Putamen (tissue), 1 donor: ENCODE results near the gene GRK6.
A peak's percentile ranks its signal among the peaks of the same experiment; 100 is the strongest.

ENCODE experiments used
- DNase-seq: peaks from one replicate; pipeline ENCODE4 v3.0.0-alpha.2; 2016; ENCODE audit warnings: low spot score

Gene GRK6

DNA sequence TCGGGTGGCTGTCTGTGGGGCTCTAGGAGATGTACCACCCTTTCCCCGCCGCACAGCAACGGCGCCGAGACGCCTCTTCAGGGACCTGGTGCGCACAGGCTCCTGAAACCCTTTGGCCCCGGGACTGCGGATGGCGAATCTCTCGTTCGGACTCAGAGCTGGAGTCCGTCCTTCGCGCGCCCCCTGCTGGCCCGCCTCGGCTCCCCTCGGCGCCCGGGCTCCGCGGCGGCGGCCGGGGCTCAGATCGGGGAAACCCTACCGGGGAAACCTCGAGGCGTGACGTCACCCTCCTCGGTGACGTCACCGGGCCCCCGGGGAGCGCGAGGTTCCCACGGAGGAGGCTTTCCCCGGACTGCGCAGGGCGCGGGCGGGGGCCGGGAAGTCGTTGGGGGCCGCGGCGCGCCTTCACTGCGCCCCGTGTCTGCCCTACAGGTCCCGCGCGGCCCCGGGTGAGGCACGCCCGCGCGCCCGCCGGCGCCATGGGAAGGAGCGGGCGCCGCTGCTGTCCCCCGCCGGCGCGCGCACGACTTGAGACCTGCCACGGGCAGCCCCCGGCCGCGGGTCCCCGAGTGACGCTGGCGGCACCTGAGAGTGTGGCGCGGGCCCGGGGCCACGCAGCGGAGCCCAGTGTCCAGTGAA lies 28.0 kb downstream of the GRK6 start:
- DNase-seq = peak; percentile 84

DNA sequence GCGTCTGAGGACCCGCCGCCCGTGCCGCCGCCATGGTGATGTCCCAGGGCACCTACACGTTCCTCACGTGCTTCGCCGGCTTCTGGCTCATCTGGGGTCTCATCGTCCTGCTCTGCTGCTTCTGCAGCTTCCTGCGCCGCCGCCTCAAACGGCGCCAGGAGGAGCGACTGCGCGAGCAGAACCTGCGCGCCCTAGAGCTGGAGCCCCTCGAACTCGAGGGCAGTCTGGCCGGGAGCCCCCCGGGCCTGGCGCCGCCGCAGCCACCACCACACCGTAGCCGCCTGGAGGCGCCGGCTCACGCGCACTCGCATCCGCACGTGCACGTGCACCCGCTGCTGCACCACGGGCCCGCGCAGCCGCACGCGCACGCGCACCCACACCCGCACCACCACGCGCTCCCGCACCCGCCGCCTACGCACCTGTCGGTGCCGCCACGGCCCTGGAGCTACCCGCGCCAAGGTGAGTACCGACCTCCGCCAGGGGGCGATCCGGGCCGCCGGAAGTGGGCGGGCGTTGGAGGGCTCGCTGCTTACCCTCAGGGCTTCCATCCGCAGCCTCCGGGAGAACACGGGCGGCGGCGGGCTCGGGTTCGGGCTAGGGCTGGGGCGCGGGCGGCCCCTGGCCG lies 28.7 kb downstream of the GRK6 start:
- DNase-seq = peak; percentile 53

DNA sequence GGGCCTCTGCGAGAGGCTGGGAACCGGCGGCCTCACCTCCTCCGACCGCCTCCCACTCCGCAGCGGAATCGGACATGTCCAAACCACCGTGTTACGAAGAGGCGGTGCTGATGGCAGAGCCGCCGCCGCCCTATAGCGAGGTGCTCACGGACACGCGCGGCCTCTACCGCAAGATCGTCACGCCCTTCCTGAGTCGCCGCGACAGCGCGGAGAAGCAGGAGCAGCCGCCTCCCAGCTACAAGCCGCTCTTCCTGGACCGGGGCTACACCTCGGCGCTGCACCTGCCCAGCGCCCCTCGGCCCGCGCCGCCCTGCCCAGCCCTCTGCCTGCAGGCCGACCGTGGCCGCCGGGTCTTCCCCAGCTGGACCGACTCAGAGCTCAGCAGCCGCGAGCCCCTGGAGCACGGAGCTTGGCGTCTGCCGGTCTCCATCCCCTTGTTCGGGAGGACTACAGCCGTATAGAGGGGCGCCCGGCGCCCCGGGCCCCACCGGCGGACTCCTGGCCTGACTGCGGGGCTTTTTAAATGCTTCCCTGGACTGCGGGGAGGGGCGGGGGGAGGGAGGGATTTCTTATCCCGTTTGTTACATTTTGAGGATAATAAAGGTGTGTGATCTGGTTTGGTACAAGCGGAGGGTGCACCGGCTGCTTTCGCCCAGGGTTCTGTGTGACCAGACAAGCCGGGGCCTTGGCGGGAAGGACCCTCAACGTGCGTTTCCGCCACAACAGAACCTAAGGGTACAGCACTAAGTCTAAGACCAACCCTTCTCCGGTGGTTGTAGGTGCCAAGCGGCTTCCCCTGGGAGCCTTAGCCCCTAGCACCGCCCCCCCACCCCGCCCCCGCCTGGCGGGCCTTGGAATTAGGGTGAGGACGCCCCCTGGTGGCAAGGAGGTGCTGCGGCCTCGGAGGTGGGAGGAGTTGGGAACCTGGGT lies 29.4 kb downstream of the GRK6 start:
- peak; percentile 84 for DNase-seq

DNA sequence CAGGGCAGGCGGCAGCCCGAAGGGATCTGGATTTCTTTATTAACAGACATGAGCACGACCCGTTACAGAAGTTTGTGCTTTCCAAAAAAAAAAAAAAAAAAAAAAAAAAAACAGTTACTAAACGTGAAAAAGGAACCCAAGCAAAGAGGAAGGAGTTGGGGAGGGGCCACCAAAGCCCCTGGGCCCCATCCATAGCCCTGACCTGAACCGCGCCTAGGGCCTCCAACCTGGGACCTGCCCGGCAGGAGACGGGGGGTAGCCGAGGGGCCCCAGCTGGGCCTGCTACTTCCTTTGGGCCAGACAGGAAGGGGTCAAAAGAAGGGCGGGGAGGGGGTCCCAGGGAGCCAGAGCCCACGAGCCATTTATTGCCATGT lies 30.1 kb downstream of the GRK6 start:
- DNase-seq = no peak

DNA sequence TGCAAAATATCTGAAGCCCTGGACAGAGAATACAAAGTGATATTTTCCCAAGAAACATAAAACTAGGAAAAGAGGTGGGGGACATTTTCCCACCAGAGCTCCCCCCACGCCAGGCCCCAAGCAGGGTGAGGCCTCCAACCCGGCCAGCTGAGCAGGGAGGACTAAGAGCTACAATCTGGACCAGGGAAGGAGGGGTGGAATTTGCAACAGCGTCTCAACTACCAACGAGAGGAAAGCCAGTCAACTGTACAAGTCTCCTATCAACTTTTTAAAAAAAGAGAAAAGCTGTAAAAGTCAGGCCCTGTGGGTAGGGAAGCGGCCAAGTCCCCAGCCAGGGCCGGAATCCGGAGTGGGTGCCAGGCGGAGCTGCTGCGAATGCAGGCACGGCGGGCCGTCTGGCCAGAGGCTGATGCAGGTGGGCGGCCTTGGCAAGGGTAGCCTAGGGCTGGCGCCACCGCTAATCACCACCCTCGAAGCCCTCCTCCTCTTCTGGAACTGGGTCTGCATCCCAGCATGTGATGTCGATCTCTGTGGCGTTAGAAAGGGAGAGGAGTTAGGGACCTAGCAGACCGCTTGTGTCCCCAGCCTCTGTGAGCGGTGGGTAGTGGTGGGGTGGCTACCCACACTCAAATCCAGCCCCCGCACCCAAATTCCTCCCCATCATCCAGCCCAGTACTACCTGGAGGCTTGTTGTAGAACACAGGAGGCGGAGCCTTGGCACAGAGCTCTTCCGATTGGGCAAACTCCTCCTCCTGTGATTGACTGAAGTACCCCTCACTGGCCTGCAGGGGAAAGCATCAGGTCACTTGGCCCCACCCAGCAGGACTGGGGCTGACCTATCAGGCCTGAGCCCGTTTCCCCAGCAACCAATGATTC lies 30.7 kb downstream of the GRK6 start:
- peak; percentile 87 for DNase-seq

DNA sequence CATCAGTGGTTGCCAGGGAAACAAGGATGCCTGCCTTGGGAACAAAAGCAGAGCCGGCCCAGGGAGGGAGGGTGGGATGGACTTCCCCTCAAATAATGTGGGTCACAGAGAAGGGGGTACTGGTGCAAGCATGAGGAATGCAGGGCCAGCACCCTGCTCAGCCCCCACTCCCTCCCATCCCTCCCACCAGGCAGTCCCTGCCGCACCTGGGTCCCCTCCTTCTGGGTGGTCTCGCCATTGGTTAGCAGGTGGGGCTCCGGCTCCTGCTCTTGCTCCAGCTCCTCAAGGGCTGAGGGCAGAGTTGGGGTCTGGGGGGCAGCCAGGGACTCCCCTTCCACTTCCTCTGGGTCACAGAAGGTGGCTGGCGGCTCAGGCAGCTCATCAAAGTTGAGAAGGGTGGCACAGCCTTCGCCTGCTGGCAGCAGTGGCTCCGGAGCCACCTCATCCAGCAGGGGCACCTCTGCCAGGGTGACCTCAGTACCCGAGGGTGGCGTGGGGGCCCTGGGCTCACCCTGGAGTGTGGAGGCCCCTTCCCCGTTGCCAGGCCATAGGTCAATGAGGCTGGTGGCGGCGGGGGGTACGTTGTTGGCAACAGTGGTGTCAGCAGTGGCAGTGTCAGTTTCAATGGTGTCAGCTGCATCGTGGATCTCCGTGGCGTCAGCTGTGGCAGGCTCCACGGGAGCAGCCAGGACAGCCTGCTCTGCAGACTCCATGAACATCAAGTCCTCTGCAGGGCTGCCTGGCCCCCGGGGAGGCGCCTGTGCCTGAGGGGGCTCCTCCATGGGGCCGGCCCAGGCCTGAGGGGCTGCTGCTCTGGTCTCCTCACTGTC lies 31.6 kb downstream of the GRK6 start:
- no peak for DNase-seq

DNA sequence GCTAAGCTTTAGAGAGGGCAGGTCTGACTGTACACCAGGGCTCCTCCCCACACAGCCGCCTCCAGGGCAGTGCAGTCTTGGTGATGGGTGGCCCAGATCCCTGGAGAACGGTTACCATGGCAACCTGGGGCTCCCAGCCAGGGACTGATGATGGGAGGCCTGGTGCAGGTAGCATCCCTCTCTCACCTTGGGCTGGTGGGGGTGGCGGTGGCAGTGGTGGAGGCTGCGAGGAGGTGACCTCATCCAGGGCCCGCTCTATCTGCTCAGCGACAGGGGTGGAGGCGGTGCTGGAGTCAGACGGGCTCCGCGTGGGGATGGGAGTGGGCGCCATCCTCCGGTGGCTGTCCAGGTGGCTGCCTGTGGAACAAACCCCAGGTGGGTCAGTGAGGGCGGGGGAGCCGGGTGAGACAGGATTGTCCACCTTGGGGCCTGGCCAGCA lies 32.5 kb downstream of the GRK6 start:
- peak; percentile 87 for DNase-seq

DNA sequence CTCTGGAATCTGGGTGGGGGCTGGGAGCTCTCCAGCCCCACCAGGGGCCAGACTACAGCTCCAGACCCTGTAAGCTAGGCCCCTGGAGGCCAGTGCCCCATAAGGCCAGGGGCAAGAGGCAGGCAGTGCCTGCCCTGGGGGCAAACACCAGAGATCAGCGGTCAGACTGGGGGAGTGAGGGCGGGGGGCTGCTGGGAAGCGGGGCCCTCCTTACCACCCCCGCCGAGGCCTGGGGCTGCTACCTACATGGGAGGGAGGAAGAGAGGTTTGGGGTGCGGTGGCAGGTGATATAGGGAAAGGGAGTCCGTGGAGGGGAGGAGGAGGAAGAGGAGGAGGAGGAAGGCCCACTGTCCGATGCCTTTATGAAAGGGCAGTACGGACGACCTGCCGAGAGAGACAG lies 32.9 kb downstream of the GRK6 start:
- DNase-seq = no peak

DNA sequence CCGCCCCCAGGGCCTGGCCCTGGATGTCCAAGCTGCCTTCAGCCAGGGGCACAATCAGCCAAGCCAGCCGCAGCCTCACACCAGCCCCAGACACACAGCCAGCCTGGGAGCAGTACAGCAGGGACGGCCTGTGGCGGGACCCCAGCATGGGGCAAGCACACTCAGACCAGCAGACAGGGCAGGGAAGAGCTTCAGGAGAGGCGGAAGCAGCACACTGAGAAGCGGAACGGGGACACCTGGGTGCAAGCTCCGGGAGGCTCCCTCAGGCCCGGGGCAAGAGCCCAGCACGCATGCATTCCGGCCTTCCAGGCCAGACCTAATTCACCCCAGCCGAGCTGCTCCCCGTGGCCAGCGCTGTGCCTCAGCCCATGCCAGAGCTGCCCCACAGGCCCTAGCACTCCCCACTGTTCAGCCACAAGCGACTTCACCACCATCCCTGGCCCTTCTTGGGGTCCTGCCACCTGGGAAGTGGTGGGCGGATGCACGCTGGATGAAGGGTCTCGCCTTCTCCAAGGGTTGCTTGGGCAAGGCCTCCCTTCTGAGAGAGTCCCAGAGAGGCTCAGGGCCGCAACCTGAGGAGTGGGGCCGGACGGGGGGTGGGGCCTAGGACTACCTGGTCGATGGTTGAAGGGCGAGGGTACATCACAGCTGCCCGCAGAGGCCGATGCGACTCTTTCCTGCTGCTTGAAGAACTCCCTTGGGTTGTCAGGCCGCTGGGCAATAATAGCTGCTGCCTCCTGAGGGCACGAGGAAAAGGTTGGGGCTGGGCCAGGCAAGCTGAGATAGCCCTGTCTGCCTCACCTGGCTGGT lies 33.5 kb downstream of the GRK6 start:
- no peak for DNase-seq

DNA sequence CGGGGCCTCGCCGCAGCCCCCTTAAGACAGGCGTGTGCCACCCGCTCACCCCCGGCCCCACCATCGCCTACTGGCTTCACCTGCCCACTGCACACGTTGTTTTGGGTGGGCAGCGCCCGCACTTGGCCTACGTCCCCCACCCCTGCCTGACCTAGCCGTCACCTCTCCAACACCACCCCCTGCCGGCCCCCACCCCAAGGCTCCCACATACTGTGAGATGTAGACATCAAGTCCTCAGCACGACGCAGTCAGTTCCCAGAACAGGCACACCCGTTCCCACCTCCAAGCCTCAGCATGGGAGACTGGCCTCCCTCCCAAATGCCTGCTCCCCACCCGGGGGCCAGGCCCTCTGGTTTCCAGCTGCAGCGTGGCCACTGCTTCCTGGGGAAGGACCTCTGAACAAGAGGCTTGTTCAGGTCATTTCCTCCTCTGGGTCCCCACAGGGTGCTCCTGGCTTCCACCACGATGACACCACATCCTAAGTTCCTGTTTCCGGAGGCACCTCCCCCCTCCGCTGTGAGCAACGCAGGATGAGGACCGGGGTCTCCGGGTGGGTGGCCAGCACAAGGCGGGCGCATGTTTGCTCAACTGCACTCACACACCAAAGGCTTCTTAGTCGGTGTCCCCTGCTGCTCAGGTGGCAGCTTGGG lies 35.7 kb downstream of the GRK6 start:
- DNase-seq = no peak

DNA sequence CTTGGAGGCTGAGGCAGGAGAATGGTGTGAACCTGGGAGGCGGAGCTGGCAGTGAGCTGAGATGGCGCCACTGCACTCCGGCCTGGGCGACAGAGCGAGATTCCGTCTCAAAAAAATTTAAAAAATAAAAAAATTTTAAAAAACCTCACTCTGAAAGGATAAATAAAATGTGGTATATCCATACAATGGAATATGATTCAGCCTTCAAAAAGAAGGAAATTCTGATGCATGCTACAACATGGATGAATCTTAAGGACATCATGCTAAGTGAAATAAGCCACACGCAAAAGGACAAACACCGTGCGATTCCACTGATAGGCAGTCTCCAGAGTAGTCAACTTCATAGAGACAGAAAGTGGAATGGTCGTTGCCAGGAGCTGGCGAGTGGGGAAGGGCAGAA lies 38.6 kb downstream of the GRK6 start:
- DNase-seq = no peak

DNA sequence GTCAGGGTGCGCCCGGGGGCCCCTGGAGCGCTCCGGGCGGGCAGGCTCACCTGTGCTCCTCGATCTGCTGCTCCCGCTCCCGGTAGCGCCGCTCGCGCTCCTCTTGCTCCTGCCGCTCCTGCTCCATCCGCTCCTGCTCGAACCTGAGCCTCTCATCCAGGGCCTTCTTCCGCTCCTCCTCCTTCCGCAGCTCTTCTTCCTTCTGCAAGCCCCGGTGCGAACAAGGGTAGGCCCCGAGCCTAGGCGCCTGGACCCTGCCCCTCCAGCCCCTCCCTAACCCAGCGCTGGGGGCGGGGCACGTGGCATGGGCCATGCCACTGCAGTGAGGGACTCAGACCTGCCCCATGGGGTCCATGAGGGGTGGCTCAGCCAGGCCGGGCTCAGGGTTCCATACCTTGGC lies 40.4 kb downstream of the GRK6 start:
- no peak for DNase-seq

DNA sequence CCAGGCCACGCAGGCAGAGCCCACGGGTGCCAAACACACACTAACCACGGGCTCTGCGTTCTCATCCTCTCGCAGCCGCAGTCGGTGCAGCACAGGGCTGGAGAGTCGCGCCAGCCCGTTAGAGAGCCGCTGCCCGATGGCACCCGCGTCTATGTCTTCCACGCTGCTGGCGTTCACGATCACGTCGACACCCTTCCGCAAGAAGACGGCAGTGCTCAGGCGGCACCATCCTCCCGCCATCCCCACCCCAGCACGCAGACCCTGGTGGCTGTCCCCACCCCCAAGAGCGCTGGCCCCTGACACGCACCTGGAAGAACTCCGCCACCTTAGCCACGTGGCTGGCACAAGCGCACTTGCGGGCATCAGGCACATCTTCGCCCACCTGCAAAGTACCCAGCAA lies 41.0 kb downstream of the GRK6 start:
- DNase-seq = no peak

DNA sequence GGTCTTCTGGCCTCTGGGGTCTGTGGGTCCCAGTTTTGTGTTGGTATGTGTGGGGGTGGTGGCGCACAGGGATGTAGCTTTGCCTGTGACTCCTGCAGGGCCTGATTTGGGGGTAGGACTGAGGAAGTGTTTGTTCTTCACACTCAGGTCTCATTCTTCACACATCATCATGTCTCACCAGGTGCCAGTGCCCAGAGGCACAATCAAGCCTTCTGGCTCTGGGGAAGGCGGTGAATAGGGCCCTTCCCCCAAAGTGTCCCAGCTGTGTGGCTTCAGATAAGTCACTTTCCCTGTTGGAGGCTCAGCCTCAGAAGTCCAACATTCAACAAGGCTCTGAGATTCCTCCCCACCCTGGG lies 41.8 kb downstream of the GRK6 start:
- DNase-seq = no peak

DNA sequence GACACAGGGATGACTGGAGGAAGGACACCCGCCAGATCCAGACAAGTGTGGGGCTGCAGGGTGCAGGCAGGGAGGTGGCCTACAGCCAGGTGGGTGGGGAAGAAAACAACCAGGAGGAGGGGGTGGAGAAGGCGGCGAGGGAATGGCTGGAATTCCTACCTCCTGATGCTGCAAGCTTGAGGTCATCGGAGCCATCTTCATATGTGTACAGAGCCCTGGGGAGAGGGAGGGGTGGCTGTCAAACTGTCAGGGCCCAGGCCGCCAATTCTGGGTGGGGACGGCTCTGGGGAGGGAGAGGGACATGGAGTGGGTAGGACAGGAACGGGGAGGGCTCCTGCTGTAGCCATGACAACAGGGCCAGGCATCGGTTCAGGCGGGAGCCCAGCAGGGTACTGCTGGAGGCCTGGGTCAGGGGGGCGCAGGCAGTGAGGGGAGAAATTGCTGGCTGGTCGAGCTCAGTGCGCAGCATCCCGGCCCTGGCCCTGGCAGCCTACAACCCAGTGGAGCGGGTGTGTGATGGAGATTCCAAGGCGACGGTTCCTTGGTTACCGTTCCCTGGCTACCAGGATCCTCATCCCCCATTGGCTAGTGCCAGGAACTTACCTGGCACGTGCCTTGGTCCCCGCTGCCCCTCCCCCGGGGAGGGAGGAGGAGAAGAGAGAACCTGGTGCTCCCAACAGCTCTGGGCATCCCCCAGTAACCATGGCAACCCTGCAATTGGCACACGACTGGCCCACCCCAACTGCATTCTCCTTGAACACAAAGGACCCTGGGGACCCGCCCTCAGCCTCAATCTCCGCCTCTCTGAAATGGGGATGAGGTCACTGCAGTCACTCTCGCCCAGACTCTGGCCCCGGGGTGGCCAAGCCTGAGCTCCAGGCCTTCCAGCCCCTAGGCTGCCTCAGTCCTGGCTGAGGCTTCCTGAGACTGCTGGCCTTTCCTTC lies 42.5 kb downstream of the GRK6 start:
- peak; percentile 64 for DNase-seq

DNA sequence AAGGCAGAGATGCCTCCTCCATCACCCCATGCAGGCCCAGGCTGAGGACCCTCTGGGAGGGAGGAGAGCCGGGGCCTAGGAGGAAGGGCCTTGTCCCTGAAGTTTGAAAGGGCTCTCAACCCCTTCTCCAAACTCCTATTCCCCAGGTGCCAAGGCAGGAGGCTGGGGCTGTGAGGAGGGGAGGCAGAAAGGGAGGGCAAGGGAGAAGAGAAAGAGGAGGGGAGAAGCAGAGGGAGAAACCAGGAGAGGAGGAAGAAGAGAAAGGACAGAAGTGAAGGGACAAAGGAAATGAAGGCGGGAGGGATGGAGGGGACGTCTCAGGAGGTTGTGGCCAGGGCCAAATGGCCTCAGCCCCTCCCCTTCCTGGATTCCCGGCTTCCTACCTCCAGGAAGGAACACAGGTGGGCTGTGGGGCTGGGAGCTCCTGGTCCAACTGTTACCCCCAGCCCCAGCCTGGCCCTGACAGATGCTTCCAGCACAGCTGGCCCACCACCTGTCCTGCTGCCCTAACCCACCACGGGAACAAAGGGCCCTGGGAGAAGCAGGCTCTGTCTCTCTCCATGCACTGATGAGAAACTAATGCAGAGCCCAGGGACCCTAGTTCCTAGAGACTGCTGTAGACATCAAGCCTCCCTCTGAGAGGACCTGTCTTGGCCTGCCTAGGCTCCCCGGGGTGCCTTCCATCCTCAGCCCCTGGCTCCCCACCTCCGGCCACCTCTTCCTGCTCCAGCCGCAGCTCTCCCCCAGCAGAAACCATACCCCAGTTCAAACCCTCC lies 43.5 kb downstream of the GRK6 start:
- no peak for DNase-seq

DNA sequence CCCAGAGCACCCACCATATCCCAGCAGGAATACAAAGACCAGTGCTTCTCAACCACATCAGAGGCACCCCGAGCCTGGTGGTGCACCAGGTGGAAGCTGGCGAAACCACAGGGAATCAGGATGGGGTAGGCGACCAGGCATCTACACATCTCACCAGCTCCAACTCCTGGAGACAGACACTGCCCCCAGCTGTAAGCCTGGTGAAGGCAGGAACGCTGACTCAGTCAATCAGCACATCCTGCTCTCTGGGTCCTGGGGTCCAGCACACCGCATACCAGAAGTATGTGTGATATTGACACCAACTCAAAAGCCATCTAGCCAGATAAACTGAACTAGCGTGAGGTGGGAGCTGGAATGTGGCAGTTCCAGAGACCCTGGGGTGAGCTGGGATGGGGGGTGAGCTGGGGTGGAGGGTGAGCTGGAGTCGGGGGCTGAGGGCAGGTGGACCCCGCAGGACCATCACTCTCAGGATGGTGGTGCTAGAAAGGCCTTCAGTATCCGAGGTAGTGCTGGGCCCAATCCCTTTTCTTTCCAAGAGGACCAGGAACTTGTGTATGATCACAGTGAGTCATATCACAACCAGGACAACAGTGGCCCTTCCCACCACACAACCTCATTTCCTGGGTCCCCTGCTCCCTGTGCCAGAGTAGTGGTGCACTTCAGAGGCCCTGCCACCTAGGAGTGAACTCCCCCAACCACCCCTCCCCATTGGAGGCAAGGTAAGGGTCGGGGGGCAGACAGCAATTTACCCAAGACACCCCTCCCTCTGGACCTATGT lies 44.5 kb downstream of the GRK6 start:
- no peak for DNase-seq
